ENCODE measurements around the gene KPNB1. TPM values are rescaled to one million over a fixed set of nuclear protein-coding genes. Genes with fewer than 3 reads are reported as not detected.

The KPNB1 gene
- polyA plus RNA-seq, 3 donors = 5.8 to 83.3 (median 13.2) TPM

DNA sequence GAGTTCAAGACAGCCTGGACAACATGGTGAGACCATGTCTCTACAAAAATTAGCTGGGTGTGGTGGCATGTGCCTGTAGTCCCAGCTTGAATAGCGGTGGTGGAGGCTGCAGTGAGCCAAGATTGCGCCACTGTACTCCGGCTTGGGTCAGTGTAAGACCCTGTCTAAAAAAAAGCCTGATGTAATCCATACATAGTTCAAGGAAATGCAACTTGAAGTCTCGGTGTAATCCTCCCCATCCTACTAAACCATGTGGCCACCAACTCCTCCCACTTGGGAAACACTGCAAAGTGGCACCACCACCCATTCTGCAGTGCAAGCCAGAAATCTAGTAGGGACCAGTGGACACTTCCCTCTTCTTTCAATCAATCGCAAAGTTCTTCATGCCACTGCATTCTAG, 5.4 kb upstream of the KPNB1 start:
- 8% methylated on average over 4 of the region's 5 CpGs for WGBS (ENCODE audit: insufficient coverage)
- no peaks in the 10 kb centered on the region for H4K20me1 ChIP-seq (ENCODE audit: insufficient read depth, low read length)
- H3K4me1 Mint-ChIP-seq = peaks cover 50% of the 10 kb centered on the region
- no peaks in the 10 kb centered on the region for H3K9me3 ChIP-seq (replicated peaks in 1 of 2; ENCODE audit: control insufficient read depth in 1 of 2, insufficient read depth in 1 of 2, low read length in 2 of 2)
- TF ChIP-seq, protein P1, sequence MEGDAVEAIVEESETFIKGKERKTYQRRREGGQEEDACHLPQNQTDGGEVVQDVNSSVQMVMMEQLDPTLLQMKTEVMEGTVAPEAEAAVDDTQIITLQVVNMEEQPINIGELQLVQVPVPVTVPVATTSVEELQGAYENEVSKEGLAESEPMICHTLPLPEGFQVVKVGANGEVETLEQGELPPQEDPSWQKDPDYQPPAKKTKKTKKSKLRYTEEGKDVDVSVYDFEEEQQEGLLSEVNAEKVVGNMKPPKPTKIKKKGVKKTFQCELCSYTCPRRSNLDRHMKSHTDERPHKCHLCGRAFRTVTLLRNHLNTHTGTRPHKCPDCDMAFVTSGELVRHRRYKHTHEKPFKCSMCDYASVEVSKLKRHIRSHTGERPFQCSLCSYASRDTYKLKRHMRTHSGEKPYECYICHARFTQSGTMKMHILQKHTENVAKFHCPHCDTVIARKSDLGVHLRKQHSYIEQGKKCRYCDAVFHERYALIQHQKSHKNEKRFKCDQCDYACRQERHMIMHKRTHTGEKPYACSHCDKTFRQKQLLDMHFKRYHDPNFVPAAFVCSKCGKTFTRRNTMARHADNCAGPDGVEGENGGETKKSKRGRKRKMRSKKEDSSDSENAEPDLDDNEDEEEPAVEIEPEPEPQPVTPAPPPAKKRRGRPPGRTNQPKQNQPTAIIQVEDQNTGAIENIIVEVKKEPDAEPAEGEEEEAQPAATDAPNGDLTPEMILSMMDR (IDR thresholded peaks at IDR 0.05) = no peak
- no peak overlapping the region for H3K9ac ChIP-seq (ENCODE audit: insufficient read depth, low read length, poor library complexity, severe bottlenecking)
- peak overlapping the region in 1 of 2 donors; percentile 38 for H3K27ac ChIP-seq (ENCODE audit: low read depth in 1 of 2, low read length in 2 of 2)
- peak overlapping the region in 1 of 2 donors; percentile 40 for H3K4me3 Mint-ChIP-seq
- H3K27ac Mint-ChIP-seq = peak overlapping the region; percentile 36 to 84 (median 68)
- peaks cover 55 to 62% of the 10 kb centered on the region in 2 donors for H3K4me1 ChIP-seq (ENCODE audit: control insufficient read depth in 1 of 2, insufficient read depth in 2 of 2, low read length in 2 of 2)
- intact Hi-C loops (cut with micrococcal nuclease) = no loop called here
- H3K79me2 ChIP-seq (ENCODE audit: insufficient read depth, low read length) = peaks cover 29% of the 10 kb centered on the region
- no peaks in the 10 kb centered on the region for H3K27me3 ChIP-seq (ENCODE audit: control insufficient read depth in 2 of 2, insufficient read depth in 2 of 2, low read length in 2 of 2)
- no peaks in the 10 kb centered on the region for H3K36me3 ChIP-seq (replicated peaks in 1 of 2; ENCODE audit: control insufficient read depth in 1 of 2, insufficient read depth in 2 of 2, low read length in 2 of 2)
- DNase-seq = peak in 2 of 3 donors; percentile 16 to 37
- H3K9me3 Mint-ChIP-seq = peaks cover 0 to 2% (median 0%) of the 10 kb centered on the region in 7 donors
- H3K4me2 ChIP-seq (replicated peaks; ENCODE audit: extremely low read depth, low read length, poor library complexity, severe bottlenecking) = peak overlapping the region; percentile 28
- H2AFZ ChIP-seq (ENCODE audit: insufficient read depth, low read depth, low read length, poor library complexity, severe bottlenecking) = peak overlapping the region; percentile 8
- H3K27me3 Mint-ChIP-seq (ENCODE audit: low read depth in 3 of 3) = peaks cover 0 to under 1% (median 0%) of the 10 kb centered on the region in 3 donors
- H3K36me3 Mint-ChIP-seq = peaks cover 5% of the 10 kb centered on the region in 2 donors
- peak overlapping the region in 1 of 3 experiments; percentile 26 for H3K4me3 ChIP-seq (replicated peaks in 1 of 3; ENCODE audit: low read depth in 2 of 3, low read length in 3 of 3)

DNA sequence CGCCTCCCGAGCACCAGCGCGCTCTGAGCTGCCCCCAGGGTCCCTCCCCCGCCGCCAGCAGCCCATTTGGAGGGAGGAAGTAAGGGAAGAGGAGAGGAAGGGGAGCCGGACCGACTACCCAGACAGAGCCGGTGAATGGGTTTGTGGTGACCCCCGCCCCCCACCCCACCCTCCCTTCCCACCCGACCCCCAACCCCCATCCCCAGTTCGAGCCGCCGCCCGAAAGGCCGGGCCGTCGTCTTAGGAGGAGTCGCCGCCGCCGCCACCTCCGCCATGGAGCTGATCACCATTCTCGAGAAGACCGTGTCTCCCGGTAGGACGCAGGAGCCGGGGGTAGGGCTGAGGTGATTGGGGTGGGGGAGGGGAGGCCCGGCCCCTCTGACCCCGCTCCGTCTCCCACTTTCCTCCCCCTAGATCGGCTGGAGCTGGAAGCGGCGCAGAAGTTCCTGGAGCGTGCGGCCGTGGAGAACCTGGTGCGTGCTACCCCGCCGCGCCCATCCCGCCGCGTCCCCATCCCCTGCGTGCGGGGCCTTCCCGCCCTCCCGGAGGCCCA, 329 bp downstream of the KPNB1 start:
- H3K4me1 ChIP-seq (ENCODE audit: control insufficient read depth in 1 of 2, insufficient read depth in 2 of 2, low read length in 2 of 2) = peaks cover 59 to 79% of the 10 kb centered on the region in 2 donors
- Mint-ChIP-seq H3K36me3 (peaks cover 29 to 36% of the 10 kb centered on the region in 2 donors), H3K4me1 (peaks cover 58% of the 10 kb centered on the region), H3K4me3 (peak overlapping the region; percentile 89 to 90), H3K27me3 (ENCODE audit: low read depth in 3 of 3) (peaks cover 0 to 2% (median 0%) of the 10 kb centered on the region in 3 donors), H3K27ac (peak overlapping the region; percentile 78 to 99 (median 93)), H3K9me3 (no peaks in the 10 kb centered on the region)
- peaks cover 70% of the 10 kb centered on the region for H3K79me2 ChIP-seq (ENCODE audit: insufficient read depth, low read length)
- peak overlapping the region; percentile 46 for H3K9ac ChIP-seq (ENCODE audit: insufficient read depth, low read length, poor library complexity, severe bottlenecking)
- WGBS (ENCODE audit: insufficient coverage) = 0% methylated on average over 12 of the region's 48 CpGs
- peaks cover 45% of the 10 kb centered on the region for H4K20me1 ChIP-seq (ENCODE audit: insufficient read depth, low read length)
- TF ChIP-seq, protein P1 (IDR thresholded peaks at IDR 0.05) = no peak
- peak overlapping the region; percentile 61 for H2AFZ ChIP-seq (ENCODE audit: insufficient read depth, low read depth, low read length, poor library complexity, severe bottlenecking)
- peak in 1 of 3 donors; percentile 42 for DNase-seq
- peak overlapping the region; percentile 97 for H3K4me2 ChIP-seq (replicated peaks; ENCODE audit: extremely low read depth, low read length, poor library complexity, severe bottlenecking)
- H3K9me3 ChIP-seq (replicated peaks in 1 of 2; ENCODE audit: control insufficient read depth in 1 of 2, insufficient read depth in 1 of 2, low read length in 2 of 2) = no peaks in the 10 kb centered on the region
- H3K27me3 ChIP-seq (ENCODE audit: control insufficient read depth in 2 of 2, insufficient read depth in 2 of 2, low read length in 2 of 2) = no peaks in the 10 kb centered on the region
- peak overlapping the region; percentile 77 to 92 (median 90) for H3K4me3 ChIP-seq (replicated peaks in 1 of 3; ENCODE audit: low read depth in 2 of 3, low read length in 3 of 3)
- H3K27ac ChIP-seq (ENCODE audit: low read depth in 1 of 2, low read length in 2 of 2) = peak overlapping the region; percentile 59 to 89
- H3K36me3 ChIP-seq (replicated peaks in 1 of 2; ENCODE audit: control insufficient read depth in 1 of 2, insufficient read depth in 2 of 2, low read length in 2 of 2) = peaks cover 31 to 37% of the 10 kb centered on the region in 2 donors
- intact Hi-C loops (cut with micrococcal nuclease) = no loop called here

Measured in CD14-positive monocyte (primary cell).